HG02970 (cell line): ENCODE measurements around the gene GDI2.

ENCODE experiments used
- ATAC-seq: cut with Tn5 transposase; IDR thresholded peaks from one replicate; pipeline ENCODE4 v1.9.1; 2021; ENCODE audit warnings: mild to moderate bottlenecking, moderate library complexity, moderate number of reproducible peaks; ENCODE audit not compliant: unreplicated experiment, low FRiP score

The GDI2 gene

GRCh38 chr10:5751601-5752253, 61.5 kb downstream of the GDI2 start:
- no peak for ATAC-seq

GRCh38 chr10:5748394-5748803, 64.8 kb downstream of the GDI2 start:
- ATAC-seq, result no peak

- no peak for ATAC-seq
Observed at GRCh38 chr10:5746197-5746596, 67.0 kb downstream of the GDI2 start.

- no peak for ATAC-seq
Observed at GRCh38 chr10:5744849-5745248, 68.4 kb downstream of the GDI2 start.

- no peak for ATAC-seq
Observed at GRCh38 chr10:5743736-5744135, 69.5 kb downstream of the GDI2 start.

- ATAC-seq, result no peak
Observed at GRCh38 chr10:5742116-5742515, 71.1 kb downstream of the GDI2 start.

- no peak for ATAC-seq
Observed at GRCh38 chr10:5741276-5741675, 72.0 kb downstream of the GDI2 start.

- ATAC-seq, result no peak
Observed at GRCh38 chr10:5738427-5738826, 74.8 kb downstream of the GDI2 start.

GRCh38 chr10:5737352-5737751, 75.9 kb downstream of the GDI2 start:
- ATAC-seq, result no peak

GRCh38 chr10:5736591-5736990, 76.6 kb downstream of the GDI2 start:
- ATAC-seq, result no peak

- no peak for ATAC-seq
Observed at GRCh38 chr10:5735119-5735518, 78.1 kb downstream of the GDI2 start.

- no peak for ATAC-seq
Observed at GRCh38 chr10:5732141-5732540, 81.1 kb downstream of the GDI2 start.

GRCh38 chr10:5731559-5731958, 81.7 kb downstream of the GDI2 start:
- ATAC-seq, result no peak

GRCh38 chr10:5730766-5731165, 82.5 kb downstream of the GDI2 start:
- ATAC-seq, result no peak

- no peak for ATAC-seq
Observed at GRCh38 chr10:5723692-5724091, 89.5 kb downstream of the GDI2 start.

GRCh38 chr10:5720182-5720581, 93.1 kb downstream of the GDI2 start:
- ATAC-seq, result no peak

GRCh38 chr10:5719546-5719945, 93.7 kb downstream of the GDI2 start:
- ATAC-seq, result no peak
